ENCODE results near the gene BMPR1B. TPM values are rescaled to one million over a fixed set of nuclear protein-coding genes. Genes with fewer than 3 reads are reported as not detected.

BMPR1B gene
- total and polyA plus RNA-seq, 2 of the 4 experiments (the other 2 are of a cell fraction): 0.24 to 0.90 TPM

DNA sequence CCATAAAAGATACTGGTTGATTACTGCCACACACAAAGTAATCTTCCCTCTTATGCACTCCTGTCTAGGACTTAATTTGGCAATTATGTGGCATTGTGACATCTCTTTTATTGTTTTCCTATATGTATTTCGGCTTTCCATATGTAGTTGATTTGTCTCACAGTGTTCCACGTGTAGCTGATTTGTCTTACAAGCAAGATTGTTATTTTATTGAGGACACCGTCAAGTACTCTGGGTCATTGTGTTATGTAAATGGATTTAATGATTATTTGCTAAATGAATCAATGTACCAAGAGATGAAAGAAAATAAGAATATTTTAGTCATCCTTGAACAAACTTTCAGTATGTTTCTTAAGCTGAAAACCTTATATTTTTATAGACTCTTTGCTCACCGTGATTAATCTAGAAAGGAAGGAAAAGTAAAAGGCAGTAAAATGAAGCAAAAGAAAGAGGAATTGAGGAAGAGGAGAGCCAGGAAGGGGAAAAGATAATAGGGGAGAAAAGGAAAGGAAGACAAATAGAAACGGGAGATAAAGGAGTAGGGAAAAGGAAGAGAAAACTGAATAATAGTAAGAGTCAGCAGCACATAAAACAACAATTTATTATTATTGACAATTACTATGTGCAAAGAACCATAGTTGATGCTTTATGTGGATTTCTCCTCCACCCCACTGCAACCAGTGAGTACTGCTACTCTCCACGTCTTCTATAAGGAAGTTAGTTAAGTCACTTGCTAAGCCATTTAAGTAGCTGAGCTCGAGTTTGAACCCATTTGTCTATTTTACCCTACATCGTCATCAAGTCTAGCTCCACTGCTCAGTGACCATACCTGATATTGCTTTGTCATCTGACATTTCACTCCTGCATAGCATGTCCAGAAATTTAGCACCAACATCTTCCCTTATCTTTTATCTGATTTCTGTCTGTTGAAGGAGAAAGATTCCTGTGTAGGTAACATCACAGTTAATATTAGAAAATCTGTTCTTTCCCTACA, 336.5 kb downstream of the BMPR1B start:
- no peak overlapping the region for H3K4me3 ChIP-seq (ENCODE audit: insufficient read depth, low read depth, low read length)
- WGBS, 2 experiments (ENCODE audit: extremely low coverage in 2 of 2, insufficient read length in 1 of 2): no CpG with 5 or more reads among the region's 8 CpGs
- no peaks in the 10 kb centered on the region for H3K9me3 ChIP-seq (ENCODE audit: control insufficient read depth, insufficient read depth, low read length)
- POLR2A ChIA-PET (ENCODE audit: unreplicated experiment): no interaction called here
- intact Hi-C loops (cut with micrococcal nuclease) (loop anchor here (10.0 kb wide), 2 partner anchors 689 to 789 kb away; no protein-coding TSS in a partner anchor), in situ Hi-C loops (cut with MboI; ENCODE audit: low sequenced_read_pairs) (no loop called here), dilution Hi-C loops (cut with HindIII; ENCODE audit: low sequenced_read_pairs, unreplicated experiment) (no loop called here)
- 0 out of 2 replicates have a peak overlapping the region, but pooled peaks have one; percentile 49 for H3K23ac ChIP-seq (ENCODE audit: low read depth, low read length)
- H2AK5ac ChIP-seq (ENCODE audit: low read depth, low read length): peak overlapping the region; percentile 73; the same call in 1 of the 2 replicates
- no peaks in the 10 kb centered on the region for H3K36me3 ChIP-seq (ENCODE audit: control insufficient read depth, insufficient read depth, low read length)
- no peak overlapping the region for H3K27ac ChIP-seq (ENCODE audit: insufficient read depth, low read length)
- H3K4ac ChIP-seq (ENCODE audit: low read depth, low read length): no peak overlapping the region
- no peak overlapping the region for H4K5ac ChIP-seq (ENCODE audit: low read depth, low read length)
- no peak overlapping the region for H3K4me2 ChIP-seq (ENCODE audit: low read depth, low read length)
- H3K18ac ChIP-seq (ENCODE audit: low read depth, low read length): no peak overlapping the region
- H2BK5ac ChIP-seq (ENCODE audit: low read depth, low read length, poor library complexity, severe bottlenecking): no peak overlapping the region
- no peak overlapping the region for H2BK15ac ChIP-seq (ENCODE audit: low read depth, low read length)
- H4K8ac ChIP-seq (ENCODE audit: low read depth in 2 of 2, low read length in 2 of 2): no peak overlapping the region; a peak in 1 of 4 replicates
- CTCF ChIA-PET: interaction anchor here (0.6 to 1.9 kb wide), 4 partner anchors 99 to 473 kb away, joined by 3 to 4 read pairs (median 3); no protein-coding TSS in a partner anchor
- no peak overlapping the region for H2AFZ ChIP-seq (replicated peaks; ENCODE audit: low read length, poor library complexity)
- no TSS peak for BruUV-seq (replicated peaks)
- no peak overlapping the region for H4K91ac ChIP-seq (ENCODE audit: insufficient read depth, low read depth, low read length)
- H3K9me1 ChIP-seq (ENCODE audit: insufficient read depth, low read length): no peaks in the 10 kb centered on the region
- H2BK120ac ChIP-seq (ENCODE audit: low read depth, low read length): no peak overlapping the region
- H3K27me3 ChIP-seq (ENCODE audit: control insufficient read depth, insufficient read depth, low read length): no peaks in the 10 kb centered on the region
- no peaks in the 10 kb centered on the region for H3K4me1 ChIP-seq (ENCODE audit: control insufficient read depth, insufficient read depth, low read length)
- DNase-seq: no peak
- no peaks in the 10 kb centered on the region for H3K79me1 ChIP-seq (ENCODE audit: low read depth in 1 of 2, low read length in 2 of 2)
- H2AK9ac ChIP-seq (replicated peaks; ENCODE audit: low read depth, low read length, poor library complexity): no peak overlapping the region
- no peak for ATAC-seq (ENCODE audit: low read depth)
- no peaks in the 10 kb centered on the region for H4K20me1 ChIP-seq (ENCODE audit: insufficient read depth, low read length)
- 0 out of 2 replicates have a peak overlapping the region, but pooled peaks have one; percentile 67 for H2BK20ac ChIP-seq (ENCODE audit: low read depth, low read length)
- H3K14ac ChIP-seq (replicated peaks; ENCODE audit: low read depth, low read length): no peak overlapping the region
- H3K9ac ChIP-seq (ENCODE audit: low read depth, low read length): no peak overlapping the region
- H3K56ac ChIP-seq (ENCODE audit: extremely low read depth, insufficient read depth, low read length): no peak overlapping the region
- TF ChIP-seq, protein P1, sequence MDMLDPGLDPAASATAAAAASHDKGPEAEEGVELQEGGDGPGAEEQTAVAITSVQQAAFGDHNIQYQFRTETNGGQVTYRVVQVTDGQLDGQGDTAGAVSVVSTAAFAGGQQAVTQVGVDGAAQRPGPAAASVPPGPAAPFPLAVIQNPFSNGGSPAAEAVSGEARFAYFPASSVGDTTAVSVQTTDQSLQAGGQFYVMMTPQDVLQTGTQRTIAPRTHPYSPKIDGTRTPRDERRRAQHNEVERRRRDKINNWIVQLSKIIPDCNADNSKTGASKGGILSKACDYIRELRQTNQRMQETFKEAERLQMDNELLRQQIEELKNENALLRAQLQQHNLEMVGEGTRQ (IDR thresholded peaks at IDR 0.05; ENCODE audit: low read depth, low read length): no peak
- TF ChIP-seq, protein P2, sequence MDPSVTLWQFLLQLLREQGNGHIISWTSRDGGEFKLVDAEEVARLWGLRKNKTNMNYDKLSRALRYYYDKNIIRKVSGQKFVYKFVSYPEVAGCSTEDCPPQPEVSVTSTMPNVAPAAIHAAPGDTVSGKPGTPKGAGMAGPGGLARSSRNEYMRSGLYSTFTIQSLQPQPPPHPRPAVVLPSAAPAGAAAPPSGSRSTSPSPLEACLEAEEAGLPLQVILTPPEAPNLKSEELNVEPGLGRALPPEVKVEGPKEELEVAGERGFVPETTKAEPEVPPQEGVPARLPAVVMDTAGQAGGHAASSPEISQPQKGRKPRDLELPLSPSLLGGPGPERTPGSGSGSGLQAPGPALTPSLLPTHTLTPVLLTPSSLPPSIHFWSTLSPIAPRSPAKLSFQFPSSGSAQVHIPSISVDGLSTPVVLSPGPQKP (IDR thresholded peaks at IDR 0.05; ENCODE audit: borderline replicate concordance, low read depth, low read length): no peak
- TF ChIP-seq MAFK (IDR thresholded peaks at IDR 0.05; ENCODE audit: low read depth, low read length) (no peak), RFX5 (IDR thresholded peaks at IDR 0.05; ENCODE audit: low read depth, low read length) (no peak), FOS (IDR thresholded peaks at IDR 0.05; ENCODE audit: low read depth, low read length) (no peak), MXI1 (IDR thresholded peaks at IDR 0.05; ENCODE audit: borderline replicate concordance, low read depth, low read length) (no peak), RAD21 (IDR thresholded peaks at IDR 0.05; ENCODE audit: low read length) (no peak), NFE2L2 (IDR thresholded peaks at IDR 0.05; ENCODE audit: low read depth, low read length) (no peak), SMC3 (IDR thresholded peaks at IDR 0.05; ENCODE audit: low read depth, low read length) (no peak), POLR2A (IDR thresholded peaks at IDR 0.05; ENCODE audit: low read depth, low read length) (no peak), CEBPB (IDR thresholded peaks at IDR 0.05; ENCODE audit: low read depth, low read length) (no peak), MAZ (IDR thresholded peaks at IDR 0.05; ENCODE audit: borderline replicate concordance, low read depth, low read length) (no peak), BHLHE40 (IDR thresholded peaks at IDR 0.05; ENCODE audit: low read depth, low read length) (no peak)
- TF ChIP-seq, protein P3, sequence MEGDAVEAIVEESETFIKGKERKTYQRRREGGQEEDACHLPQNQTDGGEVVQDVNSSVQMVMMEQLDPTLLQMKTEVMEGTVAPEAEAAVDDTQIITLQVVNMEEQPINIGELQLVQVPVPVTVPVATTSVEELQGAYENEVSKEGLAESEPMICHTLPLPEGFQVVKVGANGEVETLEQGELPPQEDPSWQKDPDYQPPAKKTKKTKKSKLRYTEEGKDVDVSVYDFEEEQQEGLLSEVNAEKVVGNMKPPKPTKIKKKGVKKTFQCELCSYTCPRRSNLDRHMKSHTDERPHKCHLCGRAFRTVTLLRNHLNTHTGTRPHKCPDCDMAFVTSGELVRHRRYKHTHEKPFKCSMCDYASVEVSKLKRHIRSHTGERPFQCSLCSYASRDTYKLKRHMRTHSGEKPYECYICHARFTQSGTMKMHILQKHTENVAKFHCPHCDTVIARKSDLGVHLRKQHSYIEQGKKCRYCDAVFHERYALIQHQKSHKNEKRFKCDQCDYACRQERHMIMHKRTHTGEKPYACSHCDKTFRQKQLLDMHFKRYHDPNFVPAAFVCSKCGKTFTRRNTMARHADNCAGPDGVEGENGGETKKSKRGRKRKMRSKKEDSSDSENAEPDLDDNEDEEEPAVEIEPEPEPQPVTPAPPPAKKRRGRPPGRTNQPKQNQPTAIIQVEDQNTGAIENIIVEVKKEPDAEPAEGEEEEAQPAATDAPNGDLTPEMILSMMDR (conservative IDR thresholded peaks at IDR 0.05; ENCODE audit: low read depth, low read length): no peak

Data from IMR-90 (cell line).